Loucy (cell line): ENCODE results near the gene GARIN6.

Source experiments
- H2AFZ ChIP-seq: fragments of 200-600 bp; sonication (generic); 2 replicates; pipeline ENCODE4 v1.6.0; 2016; ENCODE audit warnings: antibody characterized with exemption, mild to moderate bottlenecking, low read length, moderate library complexity
- H3F3A ChIP-seq: fragments of 200-600 bp; 2 replicates; pipeline ENCODE4 v1.6.0; 2016; ENCODE audit warnings: antibody characterized with exemption, low read depth, mild to moderate bottlenecking
- H3K27me3 ChIP-seq: fragments of 200-600 bp; sonication (generic); 2 replicates; pipeline ENCODE4 v1.6.1; 2014; ENCODE audit warnings: low read length, mild to moderate bottlenecking; ENCODE audit not compliant: insufficient read depth, poor library complexity, severe bottlenecking
- H3K36me3 ChIP-seq: fragments of 200-600 bp; sonication (generic); 2 replicates; pipeline ENCODE4 v1.6.1; 2016; ENCODE audit warnings: low read length; ENCODE audit not compliant: insufficient read depth
- H3K4me1 ChIP-seq: fragments of 200-600 bp; sonication (generic); 2 replicates; pipeline ENCODE4 v1.5.1; 2014; ENCODE audit warnings: low read length, mild to moderate bottlenecking; ENCODE audit not compliant: insufficient read depth, poor library complexity, severe bottlenecking
- H3K4me2 ChIP-seq: fragments of 200-600 bp; sonication (generic); 2 replicates; pipeline ENCODE4 v1.6.0; 2014; ENCODE audit warnings: antibody characterized with exemption, low read length, low read depth, mild to moderate bottlenecking; ENCODE audit not compliant: poor library complexity, severe bottlenecking
- H3K4me3 ChIP-seq: fragments of 200-600 bp; sonication (generic); 2 replicates; pipeline ENCODE4 v1.5.1; 2014; ENCODE audit warnings: low read length, mild to moderate bottlenecking, mixed read lengths; ENCODE audit not compliant: poor library complexity, severe bottlenecking
- H3K79me2 ChIP-seq: fragments of 200-600 bp; sonication (generic); 2 replicates; pipeline ENCODE4 v1.6.1; 2014; ENCODE audit warnings: low read length; ENCODE audit not compliant: insufficient read depth
- H3K9ac ChIP-seq: fragments of 200-600 bp; sonication (generic); 2 replicates; pipeline ENCODE4 v1.6.0; 2014; ENCODE audit warnings: mild to moderate bottlenecking, low read depth, low read length, moderate library complexity; ENCODE audit not compliant: poor library complexity, severe bottlenecking
- H3K9me2 ChIP-seq: fragments of 200-600 bp; sonication (generic); replicated peaks from 2 replicates; pipeline ENCODE4 v1.6.1; 2016; ENCODE audit warnings: low read depth, low read length, mixed read lengths
- H3K9me3 ChIP-seq: fragments of 200-600 bp; sonication (generic); 2 replicates; pipeline ENCODE4 v1.6.1; 2014; ENCODE audit warnings: mild to moderate bottlenecking, antibody characterized with exemption, low read length, low read depth; ENCODE audit not compliant: insufficient read depth
- H4K20me1 ChIP-seq: fragments of 200-600 bp; sonication (generic); 2 replicates; pipeline ENCODE4 v1.6.0; 2014; ENCODE audit warnings: antibody characterized with exemption, low read length, mild to moderate bottlenecking; ENCODE audit not compliant: insufficient read depth, poor library complexity, severe bottlenecking
- CTCF ChIP-seq: fragments of 200-600 bp; sonication (generic); conservative IDR thresholded peaks from 2 replicates; pipeline ENCODE4 v1.5.1; 2014; ENCODE audit warnings: mild to moderate bottlenecking, antibody characterized with exemption, low read length
- EZH2phosphoT487 ChIP-seq: fragments of 200-600 bp; IDR thresholded peaks from 2 replicates; pipeline ENCODE4 v1.6.1; 2018; ENCODE audit warnings: antibody characterized with exemption, mild to moderate bottlenecking, moderate library complexity, borderline replicate concordance

GARIN6 gene

GRCh38 chr12:99686142-99686541 lies 38.6 kb downstream of the GARIN6 start:
- H3K4me3 ChIP-seq: no peak overlapping the region
- H3K4me2 ChIP-seq: no peak overlapping the region
- H3K4me1 ChIP-seq: no peaks in the 10 kb centered on the region
- no peak overlapping the region for H2AFZ ChIP-seq
- no peaks in the 10 kb centered on the region for H3K79me2 ChIP-seq
- H3K9ac ChIP-seq: no peak overlapping the region
- H3K9me3 ChIP-seq: 0 out of 2 replicates have a peak, but pooled peaks cover 3% of the 10 kb centered on the region
- H3K36me3 ChIP-seq: no peaks in the 10 kb centered on the region
- H4K20me1 ChIP-seq: no peaks in the 10 kb centered on the region
- no peaks in the 10 kb centered on the region for H3F3A ChIP-seq
- no peaks in the 10 kb centered on the region for H3K27me3 ChIP-seq
- H3K9me2 ChIP-seq: no peaks in the 10 kb centered on the region
- TF ChIP-seq CTCF (no peak), EZH2phosphoT487 (no peak)

GRCh38 chr12:99695050-99695449 lies 47.5 kb downstream of the GARIN6 start:
- Histone ChIP-seq H3K4me2 (no peak overlapping the region), H3K36me3 (no peaks in the 10 kb centered on the region), H3K9ac (no peak overlapping the region), H3K9me3 (no peaks in the 10 kb centered on the region), H3F3A (no peaks in the 10 kb centered on the region), H3K27me3 (no peaks in the 10 kb centered on the region), H3K4me1 (no peaks in the 10 kb centered on the region), H3K79me2 (no peaks in the 10 kb centered on the region), H4K20me1 (no peaks in the 10 kb centered on the region), H3K9me2 (no peaks in the 10 kb centered on the region), H3K4me3 (no peak overlapping the region), H2AFZ (no peak overlapping the region)
- TF ChIP-seq EZH2phosphoT487 (no peak), CTCF (no peak)
